NCI-H510A (cell line): Measurements from ENCODE around the gene MEDAG.

Source experiments
- DNase-seq: peaks from one replicate; lab custom pipeline; 2025; lab: John Stamatoyannopoulos, UW

MEDAG gene

GRCh38 chr13:30957258-30957943 is 51.3 kb downstream of the MEDAG start:
- no peak for DNase-seq

- no peak for DNase-seq
Observed at GRCh38 chr13:30959678-30960077, 53.6 kb downstream of the MEDAG start.

- no peak for DNase-seq
Observed at GRCh38 chr13:30963791-30964190, 57.7 kb downstream of the MEDAG start.

- DNase-seq, result no peak
Observed at GRCh38 chr13:30965380-30965779, 59.3 kb downstream of the MEDAG start.

GRCh38 chr13:30966101-30966500 is 60.0 kb downstream of the MEDAG start:
- no peak for DNase-seq

GRCh38 chr13:30968846-30969245 is 62.8 kb downstream of the MEDAG start:
- DNase-seq, result no peak

GRCh38 chr13:30971575-30971974 is 65.5 kb downstream of the MEDAG start:
- no peak for DNase-seq

GRCh38 chr13:30972888-30973377 is 66.9 kb downstream of the MEDAG start:
- no peak for DNase-seq

GRCh38 chr13:30974350-30974749 is 68.3 kb downstream of the MEDAG start:
- DNase-seq, result no peak
